ENCODE results near the gene ELMO2.

Gene ELMO2

GRCh38 chr20:46371656-46372055 lies 34.8 kb downstream of the ELMO2 start:
- no CpG with 5 or more reads among the region's 10 CpGs for WGBS (ENCODE audit: extremely low coverage, insufficient coverage, low lambda C conversion rate)
- Histone ChIP-seq H3K27me3 (ENCODE audit: insufficient read depth, low read length, poor library complexity) (no peaks in the 10 kb centered on the region), H3K4me1 (ENCODE audit: control insufficient read depth, low read depth, low read length) (no peaks in the 10 kb centered on the region), H4K5ac (ENCODE audit: low read length) (no peak overlapping the region), H3K27ac (ENCODE audit: low read depth, low read length) (no peak overlapping the region), H3K36me3 (ENCODE audit: control insufficient read depth, insufficient read depth, low read length) (peaks cover 20% of the 10 kb centered on the region), H3K56ac (ENCODE audit: low read length) (no peak overlapping the region), H3K23ac (ENCODE audit: low read length) (no peak overlapping the region), H2BK5ac (ENCODE audit: low read length) (no peak overlapping the region), H3K18ac (ENCODE audit: low read length) (no peak overlapping the region), H3K79me2 (ENCODE audit: control insufficient read depth, insufficient read depth, low read length) (no peaks in the 10 kb centered on the region), H3K4me2 (ENCODE audit: low read length) (no peak overlapping the region), H2BK15ac (replicated peaks; ENCODE audit: low read depth) (no peak overlapping the region), H3K4ac (ENCODE audit: low read depth, low read length) (no peak overlapping the region), H4K8ac (ENCODE audit: low read depth, low read length) (no peak overlapping the region), H2BK120ac (ENCODE audit: low read depth, low read length) (no peak overlapping the region), H3K4me3 (ENCODE audit: low read length) (no peak overlapping the region), H3K9ac (ENCODE audit: low read length) (no peak overlapping the region), H2AK5ac (ENCODE audit: low read length) (no peak overlapping the region), H3K79me1 (ENCODE audit: low read length) (no peaks in the 10 kb centered on the region)
- DNase-seq: no peak

DNA sequence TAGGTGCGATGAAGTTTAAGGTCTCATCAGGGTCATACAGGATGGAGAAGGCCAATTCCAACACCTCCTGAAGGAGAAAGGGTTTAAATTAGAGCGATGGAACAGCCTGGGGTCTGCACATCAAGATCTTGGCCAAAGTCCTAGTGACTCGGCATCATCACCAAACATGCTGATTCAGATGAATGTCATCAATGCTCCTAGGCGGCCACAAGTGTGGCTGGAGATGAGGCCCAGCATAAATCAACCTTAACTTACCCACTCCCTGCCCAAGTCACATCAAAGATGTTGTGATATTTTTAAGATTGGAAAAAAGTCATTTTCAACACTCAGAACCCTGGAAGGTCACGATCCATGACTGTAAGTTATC lies 37.5 kb downstream of the ELMO2 start:
- Histone ChIP-seq H3K9ac (ENCODE audit: low read length) (no peak overlapping the region), H4K8ac (ENCODE audit: low read depth, low read length) (no peak overlapping the region), H3K56ac (ENCODE audit: low read length) (no peak overlapping the region), H3K4me2 (ENCODE audit: low read length) (no peak overlapping the region), H2AK5ac (ENCODE audit: low read length) (no peak overlapping the region), H3K23ac (ENCODE audit: low read length) (no peak overlapping the region), H3K4me3 (ENCODE audit: low read length) (no peak overlapping the region), H3K27me3 (ENCODE audit: insufficient read depth, low read length, poor library complexity) (no peaks in the 10 kb centered on the region), H3K4me1 (ENCODE audit: control insufficient read depth, low read depth, low read length) (no peaks in the 10 kb centered on the region), H3K27ac (ENCODE audit: low read depth, low read length) (no peak overlapping the region), H4K5ac (ENCODE audit: low read length) (no peak overlapping the region), H3K36me3 (ENCODE audit: control insufficient read depth, insufficient read depth, low read length) (peaks cover 14% of the 10 kb centered on the region), H2BK120ac (ENCODE audit: low read depth, low read length) (no peak overlapping the region), H2BK15ac (replicated peaks; ENCODE audit: low read depth) (no peak overlapping the region), H2BK5ac (ENCODE audit: low read length) (no peak overlapping the region), H3K4ac (ENCODE audit: low read depth, low read length) (no peak overlapping the region), H3K79me1 (ENCODE audit: low read length) (no peaks in the 10 kb centered on the region), H3K18ac (ENCODE audit: low read length) (no peak overlapping the region), H3K79me2 (ENCODE audit: control insufficient read depth, insufficient read depth, low read length) (no peaks in the 10 kb centered on the region)
- WGBS (ENCODE audit: extremely low coverage, insufficient coverage, low lambda C conversion rate): no CpG with 5 or more reads among the region's 5 CpGs
- no peak for DNase-seq

- H3K27ac ChIP-seq (ENCODE audit: low read depth, low read length): no peak overlapping the region
- H3K9ac ChIP-seq (ENCODE audit: low read length): no peak overlapping the region
- no peak for DNase-seq
- H3K23ac ChIP-seq (ENCODE audit: low read length): no peak overlapping the region
- H3K79me2 ChIP-seq (ENCODE audit: control insufficient read depth, insufficient read depth, low read length): peaks cover 5% of the 10 kb centered on the region
- H2BK15ac ChIP-seq (replicated peaks; ENCODE audit: low read depth): no peak overlapping the region
- H3K4ac ChIP-seq (ENCODE audit: low read depth, low read length): no peak overlapping the region
- peaks cover 5% of the 10 kb centered on the region for H3K79me1 ChIP-seq (ENCODE audit: low read length)
- H3K27me3 ChIP-seq (ENCODE audit: insufficient read depth, low read length, poor library complexity): no peaks in the 10 kb centered on the region
- no CpG with 5 or more reads among the region's 6 CpGs for WGBS (ENCODE audit: extremely low coverage, insufficient coverage, low lambda C conversion rate)
- H2BK120ac ChIP-seq (ENCODE audit: low read depth, low read length): no peak overlapping the region
- no peak overlapping the region for H3K4me3 ChIP-seq (ENCODE audit: low read length)
- H3K18ac ChIP-seq (ENCODE audit: low read length): no peak overlapping the region
- H4K5ac ChIP-seq (ENCODE audit: low read length): no peak overlapping the region
- no peak overlapping the region for H3K4me2 ChIP-seq (ENCODE audit: low read length)
- no peak overlapping the region for H2AK5ac ChIP-seq (ENCODE audit: low read length)
- H3K56ac ChIP-seq (ENCODE audit: low read length): no peak overlapping the region
- H3K36me3 ChIP-seq (ENCODE audit: control insufficient read depth, insufficient read depth, low read length): peaks cover 11% of the 10 kb centered on the region
- H4K8ac ChIP-seq (ENCODE audit: low read depth, low read length): no peak overlapping the region
- no peak overlapping the region for H2BK5ac ChIP-seq (ENCODE audit: low read length)
- H3K4me1 ChIP-seq (ENCODE audit: control insufficient read depth, low read depth, low read length): peaks cover 2% of the 10 kb centered on the region
Observed at GRCh38 chr20:46367967-46368901, 38.2 kb downstream of the ELMO2 start.

DNA sequence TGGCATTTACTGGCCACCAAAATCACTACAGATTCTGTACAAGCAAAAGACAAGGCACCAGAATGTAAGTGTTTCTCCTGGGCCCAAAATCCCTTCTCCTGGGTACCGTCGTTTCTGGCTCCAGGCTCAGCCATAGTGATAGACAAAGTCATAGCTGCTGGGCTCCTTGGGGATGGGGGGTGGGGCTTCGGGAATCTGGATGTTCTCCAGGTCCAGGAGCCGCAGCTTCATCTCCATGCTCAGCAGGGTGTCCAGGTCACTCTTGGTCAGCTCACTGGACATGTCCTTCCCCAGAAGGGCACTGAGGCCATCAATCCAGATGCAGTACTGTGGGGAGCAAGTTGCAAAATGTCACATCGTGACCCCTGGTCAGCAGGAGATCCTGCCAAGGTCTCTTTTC lies 39.2 kb downstream of the ELMO2 start:
- WGBS (ENCODE audit: extremely low coverage, insufficient coverage, low lambda C conversion rate): no CpG with 5 or more reads among the region's 5 CpGs
- no peak overlapping the region for H3K27ac ChIP-seq (ENCODE audit: low read depth, low read length)
- H3K79me1 ChIP-seq (ENCODE audit: low read length): peaks cover 9% of the 10 kb centered on the region
- H3K56ac ChIP-seq (ENCODE audit: low read length): no peak overlapping the region
- H3K4ac ChIP-seq (ENCODE audit: low read depth, low read length): no peak overlapping the region
- no peak overlapping the region for H2BK5ac ChIP-seq (ENCODE audit: low read length)
- no peak overlapping the region for H3K23ac ChIP-seq (ENCODE audit: low read length)
- no peak overlapping the region for H3K4me2 ChIP-seq (ENCODE audit: low read length)
- H3K18ac ChIP-seq (ENCODE audit: low read length): no peak overlapping the region
- H3K36me3 ChIP-seq (ENCODE audit: control insufficient read depth, insufficient read depth, low read length): peaks cover 9% of the 10 kb centered on the region
- H3K4me3 ChIP-seq (ENCODE audit: low read length): no peak overlapping the region
- peaks cover 2% of the 10 kb centered on the region for H3K4me1 ChIP-seq (ENCODE audit: control insufficient read depth, low read depth, low read length)
- no peaks in the 10 kb centered on the region for H3K27me3 ChIP-seq (ENCODE audit: insufficient read depth, low read length, poor library complexity)
- H2AK5ac ChIP-seq (ENCODE audit: low read length): no peak overlapping the region
- no peak overlapping the region for H3K9ac ChIP-seq (ENCODE audit: low read length)
- H3K79me2 ChIP-seq (ENCODE audit: control insufficient read depth, insufficient read depth, low read length): peaks cover 10% of the 10 kb centered on the region
- H2BK120ac ChIP-seq (ENCODE audit: low read depth, low read length): no peak overlapping the region
- no peak overlapping the region for H4K5ac ChIP-seq (ENCODE audit: low read length)
- H2BK15ac ChIP-seq (replicated peaks; ENCODE audit: low read depth): no peak overlapping the region
- no peak for DNase-seq
- no peak overlapping the region for H4K8ac ChIP-seq (ENCODE audit: low read depth, low read length)

GRCh38 chr20:46366826-46367225 lies 39.6 kb downstream of the ELMO2 start:
- H3K79me2 ChIP-seq (ENCODE audit: control insufficient read depth, insufficient read depth, low read length): peaks cover 11% of the 10 kb centered on the region
- no peak overlapping the region for H3K4me3 ChIP-seq (ENCODE audit: low read length)
- peaks cover 13% of the 10 kb centered on the region for H3K79me1 ChIP-seq (ENCODE audit: low read length)
- no peak overlapping the region for H3K56ac ChIP-seq (ENCODE audit: low read length)
- H3K36me3 ChIP-seq (ENCODE audit: control insufficient read depth, insufficient read depth, low read length): peaks cover 9% of the 10 kb centered on the region
- no peak overlapping the region for H4K5ac ChIP-seq (ENCODE audit: low read length)
- no peak overlapping the region for H3K18ac ChIP-seq (ENCODE audit: low read length)
- no peak overlapping the region for H3K9ac ChIP-seq (ENCODE audit: low read length)
- no peak overlapping the region for H3K4me2 ChIP-seq (ENCODE audit: low read length)
- DNase-seq: no peak
- H3K4ac ChIP-seq (ENCODE audit: low read depth, low read length): no peak overlapping the region
- no peak overlapping the region for H3K23ac ChIP-seq (ENCODE audit: low read length)
- no peak overlapping the region for H2BK120ac ChIP-seq (ENCODE audit: low read depth, low read length)
- H3K27ac ChIP-seq (ENCODE audit: low read depth, low read length): no peak overlapping the region
- no peaks in the 10 kb centered on the region for H3K27me3 ChIP-seq (ENCODE audit: insufficient read depth, low read length, poor library complexity)
- no peak overlapping the region for H2BK5ac ChIP-seq (ENCODE audit: low read length)
- H2AK5ac ChIP-seq (ENCODE audit: low read length): no peak overlapping the region
- WGBS (ENCODE audit: extremely low coverage, insufficient coverage, low lambda C conversion rate): no CpG with 5 or more reads among the region's 5 CpGs
- no peak overlapping the region for H4K8ac ChIP-seq (ENCODE audit: low read depth, low read length)
- peaks cover 2% of the 10 kb centered on the region for H3K4me1 ChIP-seq (ENCODE audit: control insufficient read depth, low read depth, low read length)
- no peak overlapping the region for H2BK15ac ChIP-seq (replicated peaks; ENCODE audit: low read depth)
